Measurements from ENCODE around the gene SUGP1.
A peak's percentile ranks its signal among the peaks of the same experiment; 100 is the strongest.

Gene SUGP1

DNA sequence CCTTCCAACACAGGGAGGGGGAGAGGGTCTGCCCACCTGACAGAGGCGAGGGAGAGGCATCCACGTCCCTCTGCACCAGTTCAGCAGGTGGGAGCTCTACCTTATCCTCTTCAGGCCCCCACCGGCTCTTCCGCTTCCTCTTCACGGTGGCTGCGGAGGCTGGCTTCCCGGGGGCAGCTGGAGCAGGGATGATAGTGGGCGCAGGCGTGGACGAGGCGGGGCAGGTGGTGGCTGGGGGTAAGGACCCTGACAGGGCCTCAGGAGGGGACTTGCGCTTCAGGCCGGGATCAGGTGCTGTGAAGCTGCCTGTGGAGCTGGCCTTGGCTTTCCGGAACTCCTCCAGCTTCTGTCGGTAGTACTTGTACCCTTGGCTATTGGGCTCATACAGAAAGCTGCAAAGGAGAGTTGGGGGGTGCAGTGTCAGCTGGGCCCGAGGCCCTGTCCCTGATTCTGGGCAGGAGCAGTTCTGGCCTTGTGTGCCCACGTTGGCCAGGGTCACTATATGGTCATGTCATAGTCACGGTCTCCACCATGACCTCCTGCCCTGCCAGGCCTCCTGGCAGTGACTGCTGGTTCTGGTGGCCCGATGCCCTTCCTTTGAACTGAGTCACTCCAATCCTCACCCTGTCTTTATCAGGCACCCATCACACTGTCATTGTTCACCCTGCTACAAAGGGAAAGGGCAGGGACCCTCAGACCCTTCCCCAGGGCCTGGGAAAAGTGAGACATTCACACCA is 23.2 kb downstream of the SUGP1 start:
- no peak for DNase-seq

DNA sequence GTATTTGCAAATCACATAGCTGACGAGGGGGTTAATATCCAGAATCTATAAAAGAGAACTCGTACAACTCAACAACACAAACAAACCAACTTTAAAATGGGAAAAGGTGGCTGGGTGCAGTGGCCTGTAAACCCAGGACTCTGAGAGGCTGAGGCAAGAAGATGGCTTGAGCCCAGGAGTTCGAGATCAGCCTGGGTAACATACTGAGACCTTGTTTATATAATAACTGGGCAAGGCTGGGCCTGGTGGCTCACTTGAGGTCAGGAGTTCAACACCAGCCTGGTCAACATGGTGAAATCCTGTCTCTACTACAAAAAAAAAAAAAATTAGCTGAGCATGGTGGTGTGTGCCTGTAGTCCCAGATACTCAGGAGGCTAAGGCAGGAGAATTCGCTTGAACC is 25.4 kb downstream of the SUGP1 start:
- DNase-seq: no peak

DNA sequence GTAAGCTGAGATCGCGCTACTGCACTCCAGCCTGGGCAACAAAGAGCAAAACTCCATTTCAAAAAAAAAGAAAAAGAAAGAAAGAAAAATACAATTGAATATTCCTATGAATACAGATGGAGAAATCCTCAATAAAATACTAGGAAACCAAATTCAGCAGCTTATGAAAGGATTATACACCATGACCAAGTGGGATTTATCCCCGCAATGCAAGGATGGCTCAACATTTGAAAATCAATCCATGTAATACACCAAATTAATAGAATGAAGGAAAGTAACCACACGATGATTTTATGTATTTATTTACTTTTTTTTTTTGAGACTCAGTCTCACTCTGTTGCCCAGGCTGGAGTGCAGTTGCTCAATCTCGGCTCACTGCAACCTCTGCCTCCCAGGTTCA is 27.7 kb downstream of the SUGP1 start:
- no peak for DNase-seq

DNA sequence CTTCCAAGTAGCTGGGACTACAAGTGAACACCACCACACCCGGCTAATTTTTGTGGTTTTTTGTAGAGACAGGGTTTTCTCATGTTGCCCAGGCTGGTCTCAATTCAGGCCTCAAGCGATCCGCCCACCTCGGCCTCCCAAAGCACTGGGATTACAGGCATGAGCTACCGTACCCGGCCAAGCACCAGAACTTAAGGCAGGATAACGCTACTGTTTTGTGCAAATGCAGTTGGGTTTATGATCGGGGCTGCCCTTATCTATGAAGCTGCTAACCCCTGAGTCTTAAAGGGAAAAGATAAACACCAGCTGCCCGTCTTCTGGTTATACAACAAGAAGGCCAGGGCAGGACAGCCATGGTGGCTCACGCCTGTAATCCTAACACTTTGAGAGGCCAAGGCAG is 34.6 kb downstream of the SUGP1 start:
- DNase-seq: peak; percentile 68

DNA sequence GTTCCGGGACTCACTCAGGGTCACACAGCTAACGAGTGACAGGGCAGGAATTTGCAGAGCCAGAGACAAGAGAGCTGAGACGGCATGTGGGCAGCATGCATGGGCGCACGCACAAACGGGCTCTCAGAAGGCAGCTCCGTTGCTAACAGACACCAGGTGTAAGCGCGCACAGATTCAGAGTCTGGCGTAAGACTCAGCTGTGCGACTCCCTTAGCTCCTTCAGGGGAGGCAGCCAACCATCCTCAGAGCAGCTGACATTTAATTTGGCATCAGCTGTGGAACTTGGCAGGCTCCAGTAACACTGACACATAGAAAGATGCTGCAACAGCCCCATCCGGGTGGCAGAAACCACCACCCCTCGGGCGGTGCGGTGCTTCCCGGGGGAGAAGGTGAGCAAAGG is 39.7 kb downstream of the SUGP1 start:
- DNase-seq: no peak

DNA sequence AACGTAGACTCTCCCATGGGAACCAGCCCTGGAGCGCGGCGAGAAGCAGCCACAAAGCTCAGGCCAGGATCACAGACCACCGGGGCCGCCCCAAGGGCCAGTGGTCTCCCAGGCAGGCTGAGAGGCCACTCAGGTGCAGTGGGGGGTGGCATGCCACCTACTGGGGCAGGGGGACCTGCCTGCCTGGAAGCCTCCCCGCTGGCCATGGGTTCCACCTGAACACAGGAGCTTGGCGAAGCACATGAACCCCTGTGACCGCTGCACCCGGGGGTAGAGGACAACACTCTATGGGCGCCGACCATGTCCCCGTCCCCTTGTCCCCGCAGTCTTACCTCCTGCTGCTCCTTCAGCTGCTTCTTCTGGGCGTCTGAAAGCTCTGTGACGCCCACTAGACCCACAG is 40.5 kb downstream of the SUGP1 start:
- DNase-seq: no peak

DNA sequence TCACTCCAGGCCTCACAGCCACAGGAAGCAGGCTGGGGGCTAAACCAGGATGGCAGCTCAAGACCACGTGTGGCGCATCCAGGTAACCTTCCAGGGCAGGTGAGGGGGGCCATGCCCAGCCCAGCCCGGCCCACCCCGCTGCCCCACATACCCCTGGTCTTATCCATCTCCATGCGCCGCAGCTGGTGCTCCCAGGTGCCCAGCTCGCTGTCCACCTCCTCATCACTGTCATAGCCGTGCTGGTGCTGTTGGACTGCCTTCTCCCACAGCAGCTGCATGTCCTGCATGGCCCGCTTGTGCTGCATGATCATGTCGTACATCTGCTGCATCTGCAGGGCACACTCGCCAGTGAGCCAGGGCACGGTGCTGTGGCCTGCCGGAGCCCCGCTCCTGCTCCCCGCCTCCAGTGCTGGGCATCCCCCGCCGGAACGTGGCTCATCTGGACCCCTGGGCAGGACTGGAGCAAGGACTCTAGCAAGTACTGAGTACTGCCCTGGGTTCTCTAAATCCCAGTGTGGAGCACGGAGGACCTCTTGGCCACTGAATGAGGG is 41.2 kb downstream of the SUGP1 start:
- no peak for DNase-seq

DNA sequence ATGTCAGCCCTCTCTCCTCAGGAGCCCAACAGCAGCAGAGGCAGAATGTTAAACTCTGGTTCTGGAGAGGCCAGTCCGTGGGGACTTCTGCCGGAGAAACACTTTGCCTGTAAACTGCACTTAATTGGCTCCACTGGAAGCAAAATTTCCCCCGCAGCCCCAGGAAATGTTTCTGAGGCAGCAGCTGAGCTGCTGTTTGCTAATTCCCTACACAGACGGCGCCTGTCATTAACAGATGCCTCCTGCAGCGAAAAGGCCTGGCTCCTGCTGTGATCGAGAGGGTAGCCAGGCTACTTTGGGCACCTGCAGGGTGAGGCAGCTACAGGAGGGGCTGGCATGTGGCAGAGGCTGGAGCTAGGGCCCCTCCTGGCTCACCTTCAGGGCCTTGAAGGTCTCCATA is 42.0 kb downstream of the SUGP1 start:
- no peak for DNase-seq

DNA sequence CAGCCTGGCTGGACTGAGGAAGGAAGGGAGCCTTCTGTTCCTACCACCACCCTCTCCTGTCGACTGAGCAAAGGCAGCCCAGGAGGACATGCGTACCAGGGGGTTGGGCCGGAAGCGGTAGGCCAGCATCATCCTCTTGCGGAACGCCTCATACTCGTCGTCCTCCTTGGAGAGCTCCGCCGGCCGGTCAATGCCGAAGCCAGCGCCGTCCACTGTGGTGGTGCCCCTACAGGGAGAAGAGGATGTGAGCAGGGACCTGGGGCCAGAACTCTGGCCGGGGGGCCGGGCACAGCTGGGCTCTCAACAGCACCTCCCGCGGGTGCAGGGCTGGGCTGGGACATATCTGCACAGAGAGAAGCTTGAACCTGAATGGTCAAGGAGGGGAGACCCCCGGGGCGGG is 43.5 kb downstream of the SUGP1 start:
- no peak for DNase-seq

DNA sequence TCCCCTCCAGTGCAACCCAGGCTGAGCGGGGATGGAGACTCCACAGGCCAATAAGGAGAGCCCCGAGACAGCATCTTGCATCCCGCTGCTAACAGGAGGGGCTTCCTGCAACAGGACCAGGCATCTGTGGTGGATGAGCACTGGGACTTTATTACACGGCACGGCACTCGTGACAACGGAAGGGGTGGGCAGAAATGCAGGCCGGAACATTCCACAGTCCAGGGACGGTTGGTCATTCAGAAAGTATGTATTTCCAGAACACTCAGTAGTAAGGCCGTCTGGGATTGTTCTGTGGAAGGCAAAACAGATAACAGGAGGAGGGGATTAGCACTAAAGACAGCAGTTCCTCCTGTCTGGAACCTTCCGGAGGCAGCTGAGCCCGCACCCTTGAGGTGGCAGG is 43.9 kb downstream of the SUGP1 start:
- DNase-seq: no peak

DNA sequence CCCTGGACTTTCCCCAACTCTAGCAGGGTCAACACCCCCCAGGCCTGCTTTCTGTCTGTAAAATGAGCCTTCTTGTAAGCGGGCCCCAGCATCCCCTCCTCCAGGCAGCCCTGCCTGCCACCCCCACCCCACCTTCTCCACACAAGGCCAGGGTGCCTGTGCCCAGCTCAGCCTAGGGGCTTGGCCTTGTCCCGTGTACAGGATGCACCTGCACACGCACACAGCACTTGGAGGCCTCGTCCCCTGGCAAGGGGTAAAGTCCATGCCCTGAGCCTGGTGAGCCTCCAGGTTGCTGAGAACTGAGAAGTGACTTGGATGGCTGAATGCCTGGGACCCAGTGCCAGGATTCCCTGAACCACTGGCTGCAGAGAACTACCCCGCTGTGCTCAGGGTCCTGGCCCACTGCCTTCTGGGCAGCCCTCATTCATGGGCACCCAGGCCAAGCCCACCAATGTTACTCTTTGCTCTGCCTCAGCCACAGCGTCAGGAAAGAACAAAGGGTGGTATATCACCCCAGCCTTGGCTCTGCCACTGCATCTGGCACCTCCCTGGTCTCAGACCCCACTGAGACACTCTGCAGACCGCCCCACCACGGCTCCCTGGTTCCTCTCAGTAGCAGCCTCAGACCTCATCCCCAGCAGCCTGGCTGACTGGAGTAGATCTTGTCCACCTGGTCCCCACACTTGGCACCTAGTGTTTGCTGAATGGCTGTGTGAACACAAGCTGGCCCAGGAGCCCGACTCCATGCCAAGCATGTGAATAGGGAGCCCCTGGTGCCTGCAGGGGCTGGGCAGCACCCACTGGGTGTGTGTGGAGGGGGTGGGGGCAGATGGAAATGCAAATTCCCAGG is 45.4 kb downstream of the SUGP1 start:
- DNase-seq: no peak

DNA sequence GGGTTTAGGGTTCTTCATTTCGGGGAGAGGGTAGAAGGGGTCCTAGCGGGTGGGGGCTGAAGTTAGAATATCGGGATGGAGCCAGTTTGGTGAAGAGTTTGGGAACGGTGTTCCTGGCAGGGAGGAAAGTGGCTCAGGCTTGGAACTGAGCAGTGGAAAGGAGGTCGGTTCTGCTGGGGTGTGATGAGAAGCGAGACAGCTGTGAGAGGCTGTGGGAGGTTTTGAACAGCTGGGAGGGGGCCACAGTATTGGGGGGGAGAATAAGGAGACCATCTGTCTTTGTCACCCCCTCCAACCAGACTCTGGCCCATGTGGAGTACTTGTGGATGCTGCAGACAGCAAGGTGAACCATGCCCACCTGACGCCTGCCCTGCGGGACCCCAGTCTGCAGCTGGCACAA is 46.2 kb downstream of the SUGP1 start:
- no peak for DNase-seq

DNA sequence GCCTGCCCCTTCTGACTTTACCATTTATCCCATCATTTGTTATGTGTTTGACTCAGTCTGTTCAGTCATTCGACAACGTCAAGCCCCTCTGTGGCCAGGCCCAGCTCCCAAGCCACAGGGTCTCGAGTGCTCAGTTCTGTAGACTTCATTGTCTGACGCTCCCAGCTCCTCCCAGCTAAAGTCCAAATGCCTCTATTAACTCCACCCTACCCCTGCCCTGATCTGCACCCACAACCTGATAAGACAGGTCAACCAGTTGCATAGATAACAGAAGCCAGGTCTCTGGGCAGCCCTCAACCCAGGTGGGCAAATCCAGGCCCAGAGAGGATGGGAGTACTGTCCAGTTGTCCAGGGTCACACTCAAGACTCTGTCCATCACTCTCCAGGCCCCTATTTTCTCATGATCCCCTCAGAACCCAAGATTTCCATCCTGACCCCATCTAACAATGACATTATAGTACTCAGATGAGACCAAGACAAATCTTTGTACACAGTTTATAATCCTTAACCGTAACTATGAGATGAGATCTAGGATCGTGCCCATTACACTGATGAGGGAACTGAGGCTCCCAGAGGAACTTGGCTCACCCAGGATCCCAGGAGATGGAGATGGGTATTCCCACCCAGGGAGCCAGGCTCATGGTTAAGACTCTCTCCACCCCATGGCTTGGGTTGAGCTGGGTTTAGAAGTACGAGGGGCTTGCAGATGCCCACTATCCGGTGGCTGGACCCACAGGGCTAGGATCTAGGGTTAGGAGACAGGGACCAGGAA is 48.3 kb downstream of the SUGP1 start:
- DNase-seq: no peak

DNA sequence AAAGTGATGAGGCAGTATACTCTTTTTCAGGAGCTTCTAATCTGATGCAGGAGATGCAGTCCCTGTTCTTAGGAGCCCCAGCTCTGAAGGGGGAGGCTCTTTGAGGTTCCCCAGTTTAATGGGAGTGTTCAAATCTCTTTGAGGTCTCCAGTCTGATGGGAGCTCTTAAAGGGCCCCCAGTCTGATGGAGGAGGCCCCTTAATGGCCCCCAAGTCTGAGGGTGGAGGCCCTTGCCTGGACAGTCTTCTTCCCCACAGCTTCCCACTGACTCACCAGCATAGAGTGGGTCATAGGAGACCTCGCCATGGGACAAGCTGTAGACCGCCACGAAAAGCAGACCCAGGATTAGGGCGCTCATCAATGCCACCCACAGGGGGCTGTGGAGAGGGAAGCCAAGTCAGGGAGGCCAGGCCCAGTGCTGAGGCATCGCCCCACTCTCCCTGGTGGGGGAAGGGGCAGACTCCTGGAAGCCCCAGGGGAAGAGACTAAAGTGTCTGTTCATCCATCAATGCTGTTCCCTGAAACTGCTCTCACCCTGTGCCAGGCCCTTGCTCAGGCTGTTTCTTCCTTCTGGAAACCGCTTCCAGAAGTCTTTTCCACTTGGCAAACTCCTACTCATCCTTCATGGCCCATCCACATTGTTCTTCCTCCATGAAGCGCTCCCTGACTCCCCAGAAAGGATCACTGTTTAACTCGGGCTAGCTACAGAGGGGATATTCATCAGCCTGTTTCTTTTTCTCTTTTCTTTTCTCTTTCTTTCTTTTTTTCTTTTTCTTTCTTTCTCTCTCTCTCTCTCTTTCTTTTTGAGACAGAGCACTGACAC is 49.3 kb downstream of the SUGP1 start:
- DNase-seq: no peak

DNA sequence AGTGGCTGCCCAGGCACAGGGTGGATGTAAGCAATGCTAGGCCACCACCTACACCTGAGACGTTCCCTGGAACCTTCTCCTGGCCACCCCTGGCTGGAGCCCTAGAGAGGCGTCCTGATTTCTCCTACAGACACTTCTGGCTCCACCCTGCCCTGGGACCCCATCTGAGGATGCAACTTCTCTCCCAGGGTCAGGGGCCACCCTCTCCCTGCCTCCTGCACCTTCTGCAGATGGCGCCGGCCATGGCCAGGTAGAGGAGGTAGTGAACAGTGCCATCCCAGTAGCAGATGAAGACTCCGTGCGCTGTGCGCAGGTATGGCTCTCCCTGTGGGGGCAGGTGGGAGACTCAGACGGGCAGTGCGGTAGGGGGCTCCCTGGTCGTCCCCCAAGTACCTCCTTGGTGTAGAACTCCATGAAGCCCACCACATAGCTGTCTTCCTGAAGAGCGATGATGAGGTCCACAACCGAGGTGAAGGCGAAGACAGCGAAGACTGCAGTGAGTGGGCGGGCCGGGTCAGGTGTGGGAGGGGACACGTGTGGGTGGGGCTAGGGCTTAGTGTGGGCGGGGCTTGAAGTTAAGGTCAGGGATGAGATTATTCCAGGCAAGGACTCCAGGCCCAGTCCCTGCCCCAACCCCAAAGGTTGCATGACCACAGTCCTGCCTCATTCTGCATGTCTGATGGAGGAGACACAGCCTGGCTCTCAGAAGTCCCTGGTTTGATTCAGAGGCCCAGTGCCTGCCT is 50.2 kb downstream of the SUGP1 start:
- no peak for DNase-seq

DNA sequence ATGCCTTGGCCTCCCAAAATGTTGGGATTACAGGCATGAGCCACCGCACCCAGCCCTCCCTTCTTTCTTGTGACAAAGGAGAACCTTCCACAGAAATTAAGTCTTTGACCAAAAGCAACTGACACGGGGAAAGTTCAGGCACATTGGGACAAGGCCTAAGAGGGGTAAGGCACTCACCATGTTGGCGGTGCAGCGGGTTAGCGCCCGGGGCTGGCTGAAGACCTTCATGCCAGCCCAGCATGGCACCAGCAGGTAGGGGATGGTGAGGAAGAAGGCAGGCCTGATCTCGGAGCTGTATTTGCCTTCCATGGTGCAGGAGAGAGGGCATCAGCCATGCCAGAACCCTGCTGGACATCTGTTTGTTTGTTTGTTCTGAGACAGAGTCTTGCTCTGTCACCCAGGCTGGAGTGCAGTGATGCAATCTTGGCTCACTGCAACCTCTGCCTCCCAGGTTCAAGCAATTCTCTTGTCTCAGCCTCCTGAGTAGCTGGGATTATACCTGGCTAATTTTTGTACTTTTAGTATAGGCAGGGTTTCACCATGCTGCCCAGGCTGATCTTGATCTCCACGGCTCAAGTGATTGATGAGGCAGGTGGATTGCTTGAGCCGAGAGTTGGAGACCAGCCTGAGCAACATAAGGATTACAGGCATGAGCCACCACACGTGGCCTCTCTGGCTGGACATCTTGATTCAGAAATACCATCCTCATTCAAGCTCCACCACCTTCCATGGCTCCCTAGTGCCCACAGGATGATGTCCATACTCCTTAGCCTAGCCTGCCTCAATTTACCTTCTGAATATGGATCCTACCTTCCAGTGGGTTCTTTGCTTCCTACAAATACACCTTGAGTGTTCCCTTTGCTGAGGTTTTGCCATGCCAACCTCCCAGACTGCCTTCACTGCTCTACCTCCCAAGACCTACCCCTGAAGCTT is 51.6 kb downstream of the SUGP1 start:
- no peak for DNase-seq

DNA sequence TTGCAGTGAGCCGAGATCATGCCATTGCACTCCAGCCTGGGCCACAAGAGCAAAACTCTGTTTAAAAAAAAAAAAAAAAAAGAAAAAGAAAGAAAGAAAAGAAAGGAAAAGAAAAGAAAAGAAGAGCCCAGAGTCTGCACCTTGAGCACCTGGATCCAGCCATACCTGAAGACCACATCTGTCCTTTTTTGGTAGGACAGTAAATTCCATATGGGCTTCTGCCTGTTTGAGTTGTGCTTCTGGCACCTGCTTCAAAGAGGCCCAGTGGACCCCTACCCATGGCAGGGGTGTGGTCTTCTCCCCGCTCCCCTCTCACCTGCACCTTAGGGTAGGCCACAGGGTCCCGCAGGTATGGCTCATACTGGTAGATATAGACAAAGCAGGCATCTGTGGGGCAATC is 53.0 kb downstream of the SUGP1 start:
- DNase-seq: no peak

DNA sequence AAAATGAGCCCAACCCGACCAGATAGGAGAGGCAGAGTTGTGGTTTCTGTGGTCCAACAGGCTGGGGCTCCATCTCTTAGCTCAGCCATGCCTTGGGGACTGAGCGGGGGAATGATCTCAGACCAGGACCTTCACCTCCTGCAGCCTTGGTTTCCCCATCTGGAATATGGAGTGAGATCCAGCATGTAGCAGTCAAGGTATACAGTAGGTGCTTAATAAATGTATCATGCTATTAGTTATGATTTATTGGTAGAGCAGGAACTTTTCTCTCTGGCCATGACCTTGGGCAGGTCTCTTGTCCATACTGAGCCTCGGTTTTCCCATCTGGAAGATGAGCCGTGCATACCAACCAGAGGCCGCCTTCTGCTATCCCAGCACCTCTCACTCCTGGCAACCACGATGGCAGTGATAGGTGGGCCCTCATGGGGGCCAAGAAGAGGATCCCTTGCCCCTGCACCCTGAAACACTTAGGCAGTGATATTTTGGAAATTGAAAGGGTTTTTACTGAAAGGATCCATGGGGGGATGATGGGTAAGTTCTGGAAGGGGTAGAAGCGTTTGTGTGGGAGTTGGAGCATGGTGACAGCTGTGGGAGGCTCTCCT is 56.3 kb downstream of the SUGP1 start:
- no peak for DNase-seq

DNA sequence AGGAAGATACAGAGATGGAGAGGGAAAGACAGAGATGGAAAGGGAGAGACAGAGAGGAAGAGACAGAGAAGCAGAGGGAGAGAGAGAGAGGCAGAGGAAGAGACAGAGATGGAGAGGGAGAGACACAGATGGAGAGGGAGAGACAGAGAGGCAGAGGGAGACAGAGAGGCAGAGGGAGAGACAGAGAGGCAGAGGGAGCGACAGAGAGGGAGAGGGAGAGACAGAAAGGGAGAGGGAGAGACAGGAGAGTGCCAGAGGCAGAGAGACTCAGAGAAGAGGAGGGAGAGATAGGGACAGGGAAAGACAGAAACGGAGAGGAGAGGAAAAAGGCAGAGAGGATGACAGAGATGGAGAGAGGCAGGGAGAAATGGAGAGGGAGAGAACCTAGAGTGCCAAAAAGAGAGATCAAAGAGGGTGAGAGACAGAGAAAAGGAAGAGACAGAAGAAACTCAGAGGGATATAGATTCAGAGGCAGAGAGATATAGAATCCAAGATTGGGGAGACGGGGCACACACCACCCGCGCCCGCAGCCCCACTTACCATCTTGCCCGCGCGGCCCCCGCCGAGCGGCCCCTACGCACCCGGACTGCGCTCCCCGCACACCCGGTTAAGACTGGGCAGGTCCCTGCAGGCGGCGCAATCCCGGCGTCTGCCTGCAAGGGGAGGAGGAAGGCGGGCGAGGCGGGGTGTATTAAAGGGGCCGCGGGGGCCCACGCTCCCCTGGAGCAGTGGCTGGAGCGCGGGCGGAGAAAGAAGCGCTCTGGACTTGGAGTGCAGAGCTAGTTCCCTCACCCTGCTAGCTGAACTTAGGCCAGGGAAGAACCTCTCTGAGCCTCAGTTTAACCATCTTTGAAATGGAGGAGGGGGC is 57.9 kb downstream of the SUGP1 start:
- peak; percentile 32 for DNase-seq
